Measurements from ENCODE around the gene GANC. TPM values are rescaled to one million over a fixed set of nuclear protein-coding genes. Genes with fewer than 3 reads are reported as not detected.
"Not testable (repeated sequence)": the region's sequence is repeated elsewhere in the genome, so short reads cannot be mapped to it uniquely, and the experiment has no call there.

Gene GANC
- total RNA-seq, 1 donor from 2014 or later = 20.3 TPM

DNA sequence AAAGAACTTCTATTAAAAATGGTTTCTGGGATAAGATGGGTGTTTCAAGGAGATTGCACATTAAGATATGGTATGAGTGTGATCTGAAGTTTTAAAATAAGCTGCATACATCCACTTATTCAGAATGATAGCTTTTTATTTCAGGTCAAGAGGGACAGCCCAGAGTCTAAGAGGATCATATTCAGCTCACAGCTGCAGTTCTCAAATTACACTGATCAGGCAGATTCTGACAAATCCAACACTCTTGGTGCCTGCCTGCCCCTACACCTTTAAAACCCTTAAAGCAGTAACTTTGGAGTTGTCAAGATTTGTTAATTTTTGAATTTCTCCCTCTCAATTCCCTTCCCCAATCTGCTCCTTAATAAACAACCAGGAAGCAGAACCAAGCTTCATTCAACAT, 9.3 kb downstream of the GANC start:
- intact Hi-C loops (cut with DNase I) = no loop called here
- no peak for DNase-seq (ENCODE audit: low spot score)

DNA sequence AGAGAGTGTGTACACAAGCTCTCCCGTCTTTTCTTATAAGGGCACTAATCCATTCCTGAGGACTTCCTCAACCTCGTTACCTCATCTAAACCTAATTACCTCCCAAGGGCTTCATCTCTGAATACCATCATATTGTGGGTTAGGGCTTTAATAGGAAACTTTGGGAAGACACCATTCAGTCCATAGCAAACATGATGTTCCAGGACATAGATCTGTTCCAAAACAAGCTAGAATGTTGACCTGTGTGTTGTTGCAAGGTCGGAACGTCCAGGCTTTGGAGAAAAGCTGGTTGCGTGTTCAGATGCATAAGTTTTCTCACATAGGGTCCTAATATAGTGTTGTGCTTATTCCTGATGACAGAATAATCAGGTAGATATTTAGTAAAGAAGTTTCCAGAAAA, 9.9 kb downstream of the GANC start:
- intact Hi-C loops (cut with DNase I) = no loop called here
- no peak for DNase-seq (ENCODE audit: low spot score)

DNA sequence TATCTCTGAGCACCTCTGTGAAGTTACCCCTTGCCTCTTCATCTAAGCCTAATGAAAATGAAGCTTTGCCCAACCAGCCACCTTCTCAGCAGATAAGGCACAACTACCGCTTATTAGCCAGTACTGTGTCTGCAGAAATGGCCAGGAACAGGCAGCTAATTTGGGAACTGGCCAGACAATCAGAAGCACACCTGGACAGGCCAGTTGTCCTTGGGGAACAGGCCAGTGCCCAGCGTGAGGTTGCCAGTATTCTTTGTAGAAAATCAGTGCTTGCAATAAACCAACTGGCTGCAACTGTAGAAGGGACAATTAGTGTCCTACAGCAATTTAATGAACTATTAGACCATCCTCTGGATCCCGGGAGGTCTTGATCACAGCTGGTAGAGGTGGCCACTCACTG, 10.7 kb downstream of the GANC start:
- intact Hi-C loops (cut with DNase I) = no loop called here
- DNase-seq (ENCODE audit: low spot score) = no peak

DNA sequence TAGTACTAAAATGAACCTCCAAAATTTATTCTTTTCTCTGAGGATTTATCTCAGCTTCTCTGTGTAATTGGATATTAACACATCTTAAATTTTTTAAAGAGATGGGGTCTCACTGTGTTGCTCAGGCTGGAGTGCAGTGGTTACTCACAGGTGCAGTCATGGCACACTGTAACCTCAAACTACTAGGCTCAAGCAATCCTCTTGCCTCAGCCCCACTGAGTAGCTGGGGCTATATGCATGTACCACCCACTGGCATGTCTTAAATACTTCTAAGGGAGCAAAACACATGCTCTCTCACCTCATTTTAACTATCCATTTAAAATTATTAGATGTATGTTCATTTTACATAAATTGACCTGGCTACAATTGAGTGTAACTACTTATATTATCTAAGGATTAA, 11.6 kb downstream of the GANC start:
- intact Hi-C loops (cut with DNase I) = no loop called here
- no peak for DNase-seq (ENCODE audit: low spot score)

DNA sequence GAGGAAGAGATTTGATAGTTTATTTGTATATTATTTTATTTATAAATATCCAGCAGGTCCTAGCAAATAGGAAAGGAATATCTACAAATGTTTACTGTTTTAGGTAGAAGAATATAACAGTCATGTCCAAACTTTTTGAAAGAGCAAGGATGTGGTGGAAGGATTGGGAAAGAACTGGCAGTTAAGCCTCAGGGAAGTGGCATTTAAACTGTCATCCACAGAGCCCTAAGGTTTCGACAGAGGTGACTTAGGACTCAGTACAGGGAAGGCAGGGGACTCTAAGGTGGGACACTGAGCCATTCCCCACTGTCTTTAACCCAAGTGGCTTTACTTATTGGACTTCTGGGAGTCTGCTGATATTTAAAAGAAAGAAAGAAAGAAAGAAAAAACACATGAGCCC, 12.0 kb downstream of the GANC start:
- DNase-seq (ENCODE audit: low spot score) = no peak
- intact Hi-C loops (cut with DNase I) = no loop called here

DNA sequence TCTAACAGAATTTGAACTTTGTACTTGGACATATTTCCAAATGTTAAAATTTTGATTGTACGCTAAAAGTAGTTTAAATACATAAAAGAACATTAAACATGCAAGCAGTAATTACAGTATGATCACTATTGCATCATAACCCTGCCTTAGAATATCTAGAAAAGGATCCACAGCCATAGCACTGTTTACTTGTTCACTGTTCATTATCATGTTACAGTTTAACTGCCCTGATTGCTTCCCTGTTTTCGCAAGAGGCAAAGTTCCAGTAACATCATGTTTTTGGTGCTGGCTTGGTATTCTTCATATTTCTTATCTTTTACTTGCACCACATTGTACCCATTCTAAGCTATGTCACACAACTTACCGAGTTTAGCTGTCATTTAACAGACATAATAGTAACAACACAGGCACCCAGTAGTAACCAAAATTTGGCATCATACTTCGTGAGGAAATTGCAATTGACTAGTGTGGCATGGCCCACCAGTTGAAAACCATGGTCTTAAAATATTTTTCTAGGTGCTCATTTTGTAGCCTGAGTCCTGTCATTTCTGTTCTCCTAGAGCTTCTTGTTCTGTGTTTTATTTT, 13.5 kb downstream of the GANC start:
- intact Hi-C loops (cut with DNase I) = no loop called here
- no peak for DNase-seq (ENCODE audit: low spot score)

DNA sequence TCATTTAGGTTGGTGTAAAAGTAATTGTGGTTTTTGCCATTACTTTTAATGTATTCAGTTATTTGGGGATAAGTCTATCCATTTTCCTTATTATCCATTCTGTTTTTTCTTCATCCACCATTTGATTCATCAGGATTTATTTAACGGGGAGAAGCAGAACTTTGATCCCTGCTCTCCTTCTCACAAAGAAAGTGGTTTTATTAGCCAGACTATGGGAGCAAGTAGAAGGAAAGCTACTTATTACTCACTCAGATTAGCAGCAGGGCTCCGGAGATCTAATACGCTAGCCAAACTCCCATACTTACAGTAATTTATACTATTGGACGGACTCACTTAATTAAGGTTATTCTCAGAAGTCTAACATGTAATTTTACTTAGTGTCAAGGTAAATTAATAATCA, 14.9 kb downstream of the GANC start:
- no peak for DNase-seq (ENCODE audit: low spot score)
- intact Hi-C loops (cut with DNase I) = no loop called here

DNA sequence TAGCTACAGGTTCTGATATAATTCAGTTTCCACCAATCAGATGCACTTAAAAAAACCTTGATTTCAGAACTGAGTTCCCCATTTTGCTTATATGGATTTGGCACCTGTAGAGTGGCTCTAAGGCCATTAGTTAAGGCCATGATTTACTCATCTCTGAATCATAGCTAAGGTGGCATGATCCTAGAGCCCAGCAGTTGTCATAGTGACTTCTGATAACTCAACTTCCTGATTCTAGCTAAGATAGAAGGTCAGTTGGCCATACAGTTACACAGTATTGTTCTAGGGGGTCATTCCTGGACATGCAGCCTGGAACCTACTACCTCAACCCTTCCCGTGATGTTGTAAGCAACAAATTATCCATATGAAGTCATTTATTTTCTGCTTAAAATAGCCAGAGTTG, 16.2 kb downstream of the GANC start:
- DNase-seq (ENCODE audit: low spot score) = no peak

DNA sequence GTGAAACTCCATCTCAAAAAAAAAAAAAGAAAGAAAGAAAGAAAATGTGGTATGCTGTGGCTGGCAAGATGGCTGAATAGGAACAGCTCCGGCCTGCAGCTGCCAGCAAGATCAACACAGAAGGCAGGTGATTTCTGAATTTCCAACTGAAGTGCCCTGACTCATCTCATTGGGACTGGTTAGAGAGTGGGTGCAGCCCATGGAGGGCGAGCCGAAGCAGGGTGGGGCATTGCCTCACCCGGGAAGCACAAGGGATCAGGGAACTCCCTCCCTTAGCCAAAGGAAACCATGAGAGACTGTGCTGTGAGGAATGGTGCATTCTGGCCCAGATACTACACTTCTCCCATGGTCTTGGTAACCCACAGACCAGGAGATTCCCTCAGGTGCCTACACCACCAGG, 28.0 kb downstream of the GANC start:
- intact Hi-C loops (cut with DNase I); DNase-seq (ENCODE audit: low spot score): not testable (repeated sequence)

More for the DNA sequence above, 16.2 kb downstream of the GANC start:
- intact Hi-C loops (cut with DNase I) = no loop called here

DNA sequence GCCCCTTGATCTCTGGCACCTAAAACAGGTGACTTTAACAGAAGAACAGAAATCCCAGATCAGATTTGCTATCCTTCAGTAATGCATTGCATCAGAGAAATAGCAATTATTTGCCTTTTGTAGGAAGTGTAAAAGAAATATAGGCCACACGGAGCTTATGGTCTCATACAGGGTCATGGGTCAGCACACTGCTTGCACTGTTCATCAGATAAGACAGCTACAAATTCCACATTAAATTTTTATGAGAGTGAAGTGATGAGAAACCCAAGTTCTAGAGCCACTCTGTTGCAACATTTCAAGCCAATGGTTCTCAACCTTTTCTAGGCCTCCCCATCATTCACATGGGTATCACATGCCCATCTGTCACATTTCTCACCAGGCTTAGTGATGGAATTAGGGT, 33.7 kb downstream of the GANC start:
- intact Hi-C loops (cut with DNase I) = no loop called here
- no peak for DNase-seq (ENCODE audit: low spot score)

DNA sequence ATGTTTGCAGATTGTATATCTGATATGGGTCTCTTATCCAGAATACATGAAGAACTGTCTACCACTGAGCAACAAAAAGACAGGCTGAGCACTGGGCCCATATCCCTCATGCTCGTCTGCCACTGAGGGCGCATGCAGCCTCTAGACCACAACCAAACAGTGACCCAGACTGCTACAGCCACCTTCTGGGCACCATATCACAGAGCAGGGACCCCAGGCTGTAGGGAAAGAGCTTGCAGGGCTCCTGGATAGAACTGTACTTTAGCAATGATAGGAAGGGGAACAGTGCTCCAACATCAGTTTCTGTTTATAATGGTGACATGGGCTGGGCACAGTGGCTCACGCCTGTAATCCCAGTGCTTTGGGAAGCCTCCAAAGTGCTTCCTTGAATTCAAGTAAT, 40.5 kb downstream of the GANC start:
- intact Hi-C loops (cut with DNase I) = no loop called here
- DNase-seq (ENCODE audit: low spot score) = no peak

DNA sequence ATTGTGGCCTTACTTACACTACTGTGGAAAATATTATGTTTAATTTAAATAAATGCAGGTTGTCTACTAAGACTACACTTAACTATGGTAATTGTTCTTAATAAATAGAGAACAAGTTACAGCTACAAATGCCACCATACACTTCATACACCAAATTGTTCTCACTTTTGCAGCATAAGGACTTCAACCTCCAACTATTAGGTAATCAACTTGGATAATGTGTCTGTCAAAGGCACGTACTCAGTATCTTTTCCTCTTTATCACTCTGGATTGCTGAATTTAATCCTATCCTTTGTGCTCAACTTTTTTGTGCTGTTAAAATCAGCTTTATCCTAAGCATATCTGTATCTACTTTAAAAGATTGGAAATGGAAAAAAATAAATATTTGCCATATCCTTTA, 41.8 kb downstream of the GANC start:
- intact Hi-C loops (cut with DNase I) = no loop called here
- no peak for DNase-seq (ENCODE audit: low spot score)

DNA sequence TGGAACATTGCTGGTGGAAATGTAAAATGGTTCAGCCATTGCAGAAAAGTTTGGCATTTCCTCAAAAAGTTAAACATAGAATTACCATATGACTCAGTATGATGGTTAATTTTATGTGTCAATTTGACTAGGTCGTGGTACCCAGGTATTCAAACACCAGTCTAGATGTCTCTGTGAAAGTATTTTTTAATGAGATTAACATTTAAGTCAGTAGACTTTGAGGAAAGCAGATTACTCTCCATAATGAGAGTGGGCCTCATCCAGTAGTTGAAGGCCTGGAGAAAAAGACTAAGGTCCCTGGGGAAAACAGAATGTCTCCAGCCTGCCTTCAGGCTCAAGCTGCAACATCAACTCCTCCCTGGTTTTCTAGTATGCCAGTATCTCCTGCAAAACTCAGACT, 42.5 kb downstream of the GANC start:
- intact Hi-C loops (cut with DNase I) = no loop called here
- no peak for DNase-seq (ENCODE audit: low spot score)

DNA sequence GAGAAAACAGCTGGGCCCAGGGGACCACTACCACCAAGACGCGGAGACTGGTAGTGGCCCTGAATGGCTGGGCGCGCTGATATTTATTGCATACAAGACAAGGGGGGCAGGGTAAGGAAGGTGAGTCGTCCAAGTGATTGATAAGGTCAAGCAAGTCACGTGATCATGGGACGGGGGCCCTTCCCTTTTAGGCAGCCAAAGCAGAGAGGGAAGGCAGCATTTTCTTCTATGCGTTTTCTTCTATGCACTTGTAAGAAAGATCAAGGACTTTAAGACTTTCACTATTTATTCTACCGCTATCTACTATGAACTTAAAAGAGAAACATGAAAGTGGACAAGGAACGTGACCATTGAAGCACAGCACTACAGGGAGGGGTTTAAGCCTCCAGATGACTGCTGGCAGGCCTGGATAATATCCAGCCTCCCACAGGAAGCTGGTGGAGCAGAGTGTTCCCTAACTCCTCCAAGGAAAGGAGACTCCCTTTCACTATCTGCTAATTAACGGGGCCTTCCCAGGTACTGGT, 43.3 kb downstream of the GANC start:
- DNase-seq (ENCODE audit: low spot score); intact Hi-C loops (cut with DNase I): not testable (repeated sequence)

DNA sequence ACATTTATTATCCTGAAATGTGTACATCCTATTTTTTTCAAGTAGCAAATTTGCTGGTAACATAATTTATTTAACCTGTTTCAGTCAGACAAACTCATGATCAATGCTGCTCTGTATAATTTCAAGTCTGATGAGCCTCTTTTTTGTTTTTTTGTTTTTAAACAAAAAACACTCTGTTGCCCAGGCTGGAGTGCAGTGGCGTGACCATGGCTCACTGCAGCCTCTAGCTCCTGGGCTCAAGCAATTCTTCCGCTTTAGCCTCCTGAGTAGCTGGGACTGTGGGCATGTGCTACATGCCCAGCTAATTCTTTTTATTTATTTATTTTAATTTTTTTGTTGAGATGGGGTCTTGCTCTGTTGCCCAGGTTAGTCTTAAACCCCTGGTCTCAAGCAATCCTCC, 46.2 kb downstream of the GANC start:
- DNase-seq (ENCODE audit: low spot score) = no peak
- intact Hi-C loops (cut with DNase I) = no loop called here

DNA sequence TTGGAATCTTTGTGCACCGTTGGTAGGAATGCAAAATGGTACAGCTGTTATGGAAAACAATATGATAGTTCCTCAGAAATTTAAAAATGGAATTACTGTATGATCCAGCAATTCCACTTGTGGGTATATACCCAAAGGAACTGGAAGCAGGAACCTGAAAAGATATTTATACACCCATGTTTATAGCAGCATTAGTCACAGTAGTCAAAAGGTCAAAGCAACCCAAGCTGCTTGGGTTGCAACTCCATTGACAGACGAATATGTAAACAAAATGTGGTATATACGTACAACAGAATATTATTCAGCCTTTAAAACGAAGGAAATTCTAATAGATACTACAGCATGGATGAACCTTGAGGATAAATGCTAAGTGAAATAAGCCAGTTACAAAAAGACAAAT, 51.3 kb downstream of the GANC start:
- DNase-seq (ENCODE audit: low spot score) = no peak
- intact Hi-C loops (cut with DNase I) = no loop called here

DNA sequence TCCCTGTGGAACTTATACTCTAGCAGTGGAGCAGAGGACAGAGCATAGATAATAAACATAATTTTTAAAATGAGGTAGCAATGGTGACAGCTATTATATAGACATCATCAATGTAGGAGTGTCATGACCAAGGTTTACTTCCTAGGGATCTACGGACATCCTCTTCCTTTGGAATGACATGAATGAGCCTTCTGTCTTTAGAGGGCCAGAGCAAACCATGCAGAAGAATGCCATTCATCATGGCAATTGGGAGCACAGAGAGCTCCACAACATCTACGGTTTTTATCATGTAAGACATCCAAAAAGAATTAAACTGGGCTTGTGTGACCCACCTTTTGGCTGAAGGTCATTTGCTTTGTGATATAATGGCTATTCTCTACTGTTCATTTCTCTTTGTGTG, 56.2 kb downstream of the GANC start:
- intact Hi-C loops (cut with DNase I) = no loop called here
- no peak for DNase-seq (ENCODE audit: low spot score)

DNA sequence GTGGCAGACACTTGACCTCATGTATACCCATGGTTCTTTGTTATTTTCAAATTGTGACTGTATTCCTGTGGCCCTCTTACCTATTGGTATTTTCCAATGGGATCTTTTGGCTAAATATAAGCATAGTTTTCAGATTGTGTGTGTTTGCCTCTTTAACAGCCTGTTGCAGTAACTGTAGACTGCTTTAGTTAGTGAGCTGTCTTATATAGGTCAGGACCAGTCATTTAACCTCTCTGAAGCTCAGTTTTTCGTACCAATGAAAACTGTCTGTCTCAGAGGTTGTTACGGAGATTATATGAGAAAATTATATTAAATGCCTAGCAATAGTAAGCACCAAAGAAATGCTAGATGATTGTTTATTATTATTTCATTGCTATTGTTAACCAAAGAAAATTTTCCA, 57.0 kb downstream of the GANC start:
- DNase-seq (ENCODE audit: low spot score) = no peak
- intact Hi-C loops (cut with DNase I) = no loop called here

DNA sequence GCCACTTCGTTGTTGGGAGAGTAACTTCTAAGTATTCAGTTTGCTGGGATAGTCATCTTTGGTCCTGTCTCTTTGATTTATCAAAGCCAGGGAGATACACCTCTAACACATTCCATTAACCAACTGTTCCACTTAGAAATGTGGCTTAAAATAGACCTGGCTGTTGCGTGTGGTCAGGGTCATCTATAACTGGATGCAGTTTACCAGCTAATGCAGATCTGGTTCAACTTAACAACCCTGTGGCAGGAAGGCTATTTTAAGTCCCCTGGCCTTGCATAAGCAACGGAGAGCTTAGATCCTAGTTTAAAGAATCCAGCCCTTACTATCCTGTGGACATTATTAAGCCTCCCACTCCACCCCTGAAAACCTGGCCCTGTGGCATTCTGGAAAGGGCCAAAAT, 58.2 kb downstream of the GANC start:
- intact Hi-C loops (cut with DNase I) = no loop called here
- DNase-seq (ENCODE audit: low spot score) = no peak

DNA sequence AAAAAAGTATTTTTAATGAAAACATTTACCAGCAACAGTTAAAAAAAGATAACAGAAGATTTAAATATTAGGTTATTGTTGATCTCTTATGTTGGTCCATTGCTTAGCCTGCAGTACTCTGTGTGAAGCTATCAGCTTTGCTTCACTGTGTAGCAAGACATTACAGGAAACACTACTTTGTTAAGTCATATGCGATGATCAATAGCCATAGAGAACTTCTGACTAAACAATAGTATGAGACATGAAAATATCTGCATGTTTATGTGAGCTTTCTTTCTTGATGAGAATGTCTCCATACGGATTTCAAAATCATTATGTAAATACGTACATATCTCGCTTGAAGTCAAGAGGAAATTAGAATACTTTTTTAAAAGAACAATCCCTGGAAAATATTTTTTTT, 59.3 kb downstream of the GANC start:
- intact Hi-C loops (cut with DNase I) = no loop called here
- no peak for DNase-seq (ENCODE audit: low spot score)

DNA sequence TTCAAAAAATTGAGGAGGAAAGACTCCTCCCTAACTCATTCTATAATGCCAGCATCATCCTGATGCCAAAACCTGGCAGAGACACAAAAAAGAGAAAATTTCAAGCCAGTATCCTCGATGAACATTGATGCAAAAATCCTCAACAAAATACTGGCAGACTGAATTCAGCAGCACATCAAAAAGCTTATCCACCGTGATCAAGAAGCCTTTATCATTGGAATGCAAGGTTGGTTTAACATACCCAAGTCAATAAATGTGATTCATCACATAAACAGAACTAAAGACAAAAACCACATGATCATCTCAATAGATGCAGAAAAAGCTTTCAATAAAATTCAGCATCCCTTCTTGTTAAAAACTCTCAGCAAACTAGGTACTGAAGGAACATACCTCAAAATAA, 62.1 kb downstream of the GANC start:
- no peak for DNase-seq (ENCODE audit: low spot score)
- intact Hi-C loops (cut with DNase I) = no loop called here

DNA sequence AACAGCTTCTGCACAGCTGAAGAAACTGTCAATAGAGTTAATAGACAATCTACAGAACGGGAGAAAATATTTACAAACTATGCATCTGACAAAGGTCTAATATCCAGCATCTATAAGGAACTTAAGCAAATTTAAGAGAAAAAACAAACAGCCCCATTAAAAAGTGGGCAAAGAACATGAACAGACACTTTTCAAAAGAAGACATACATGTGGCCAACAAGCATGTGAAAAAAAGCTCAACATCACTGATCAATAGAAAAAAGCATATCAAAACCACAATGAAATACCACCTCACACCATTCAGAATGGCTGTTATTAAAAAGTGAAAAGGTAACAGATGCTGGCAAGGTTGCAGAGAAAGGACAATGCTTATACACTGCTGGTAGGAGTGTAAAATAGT, 63.6 kb downstream of the GANC start:
- intact Hi-C loops (cut with DNase I); DNase-seq (ENCODE audit: low spot score): not testable (repeated sequence)
